ENCODE measurements around the gene GAD1.

DNA sequence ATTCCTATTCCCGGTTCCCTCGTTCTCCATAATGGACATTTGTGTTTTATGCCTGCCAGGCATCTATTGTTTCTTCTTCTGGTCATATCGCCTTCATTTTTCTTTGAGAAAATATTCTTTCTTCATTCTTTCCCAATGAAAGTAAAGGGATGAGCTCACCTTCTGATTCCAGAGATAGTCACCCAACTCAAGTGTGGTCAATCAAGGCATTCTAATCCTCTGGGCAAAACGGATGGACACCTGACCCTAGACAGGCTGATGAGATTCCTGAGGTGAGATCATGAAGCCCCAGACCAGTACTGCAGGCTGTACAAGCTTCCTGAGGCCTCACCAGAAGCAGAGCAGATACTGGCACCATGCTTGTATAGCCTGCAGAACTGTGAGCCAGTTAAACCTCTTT, 52.8 kb downstream of the GAD1 start:
- TF ChIP-seq, protein P1, sequence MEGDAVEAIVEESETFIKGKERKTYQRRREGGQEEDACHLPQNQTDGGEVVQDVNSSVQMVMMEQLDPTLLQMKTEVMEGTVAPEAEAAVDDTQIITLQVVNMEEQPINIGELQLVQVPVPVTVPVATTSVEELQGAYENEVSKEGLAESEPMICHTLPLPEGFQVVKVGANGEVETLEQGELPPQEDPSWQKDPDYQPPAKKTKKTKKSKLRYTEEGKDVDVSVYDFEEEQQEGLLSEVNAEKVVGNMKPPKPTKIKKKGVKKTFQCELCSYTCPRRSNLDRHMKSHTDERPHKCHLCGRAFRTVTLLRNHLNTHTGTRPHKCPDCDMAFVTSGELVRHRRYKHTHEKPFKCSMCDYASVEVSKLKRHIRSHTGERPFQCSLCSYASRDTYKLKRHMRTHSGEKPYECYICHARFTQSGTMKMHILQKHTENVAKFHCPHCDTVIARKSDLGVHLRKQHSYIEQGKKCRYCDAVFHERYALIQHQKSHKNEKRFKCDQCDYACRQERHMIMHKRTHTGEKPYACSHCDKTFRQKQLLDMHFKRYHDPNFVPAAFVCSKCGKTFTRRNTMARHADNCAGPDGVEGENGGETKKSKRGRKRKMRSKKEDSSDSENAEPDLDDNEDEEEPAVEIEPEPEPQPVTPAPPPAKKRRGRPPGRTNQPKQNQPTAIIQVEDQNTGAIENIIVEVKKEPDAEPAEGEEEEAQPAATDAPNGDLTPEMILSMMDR (IDR thresholded peaks at IDR 0.05): no peak
- TF ChIP-seq POLR2AphosphoS5 (IDR thresholded peaks at IDR 0.05) (no peak), POLR2A (IDR thresholded peaks at IDR 0.05) (no peak), EP300 (IDR thresholded peaks at IDR 0.05; ENCODE audit: low read depth) (no peak)

All from transverse colon (tissue), 4 donors.